Measurements from ENCODE around the gene MACO1. TPM values are rescaled to one million over a fixed set of nuclear protein-coding genes. Genes with fewer than 3 reads are reported as not detected.

MACO1 gene
- total and polyA plus RNA-seq, 2 of the 13 experiments (the other 11 are each of a cell fraction or from before 2014, with no cell fraction given): 9.7 to 17.0 TPM

DNA sequence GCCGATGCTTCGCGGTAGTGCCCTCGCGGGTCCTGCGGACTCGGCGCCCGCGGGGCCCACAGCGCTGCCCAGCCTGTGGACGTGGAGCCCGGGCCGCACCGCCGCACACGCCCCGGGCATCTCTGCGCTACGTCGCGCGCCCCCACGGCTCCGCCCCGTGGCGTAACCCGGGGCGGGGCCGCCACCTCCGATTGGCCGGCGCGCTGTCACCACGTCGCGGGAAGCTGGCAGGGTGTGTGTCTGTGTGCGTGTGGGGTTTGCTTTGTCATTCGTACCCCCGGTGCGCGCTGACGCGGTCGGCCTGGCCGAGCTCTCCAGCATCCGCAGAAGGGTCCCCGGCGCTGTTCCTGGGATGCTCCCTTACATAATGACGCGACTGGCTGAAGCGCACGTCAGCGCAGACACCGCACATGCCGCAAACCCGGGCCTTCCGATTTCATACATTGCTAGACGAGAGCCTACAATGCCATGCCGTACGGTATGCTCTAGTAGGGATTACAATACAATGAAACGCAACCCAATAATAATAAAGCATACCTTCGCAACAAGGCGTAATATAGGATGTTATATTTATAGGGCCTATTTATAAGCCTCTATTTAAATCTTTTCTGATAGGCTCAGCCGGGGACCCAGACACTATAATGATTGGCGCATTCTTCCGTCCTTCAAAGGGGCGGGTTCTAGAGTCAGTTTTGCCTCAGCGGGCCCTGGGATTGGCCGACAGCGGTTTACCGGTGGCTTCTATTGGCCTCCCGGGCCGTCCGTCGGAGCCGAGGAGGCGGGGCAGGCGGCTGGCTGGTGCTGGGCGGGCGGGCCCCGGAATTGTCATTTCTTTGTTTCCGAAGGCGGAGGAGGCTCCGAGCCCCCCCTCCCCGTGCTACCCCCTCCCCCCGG, at the start of gene MACO1 (continued):
- peak; percentile 86 for TF ChIP-seq POLR2G (IDR thresholded peaks at IDR 0.05; ENCODE audit: low read depth, low read length)
- TF ChIP-seq ZNF749 (CRISPR knock-in tag; IDR thresholded peaks at IDR 0.05; ENCODE audit: borderline replicate concordance): peak; percentile 58; the same call in 1 of the 2 replicates
- TF ChIP-seq, protein P1, sequence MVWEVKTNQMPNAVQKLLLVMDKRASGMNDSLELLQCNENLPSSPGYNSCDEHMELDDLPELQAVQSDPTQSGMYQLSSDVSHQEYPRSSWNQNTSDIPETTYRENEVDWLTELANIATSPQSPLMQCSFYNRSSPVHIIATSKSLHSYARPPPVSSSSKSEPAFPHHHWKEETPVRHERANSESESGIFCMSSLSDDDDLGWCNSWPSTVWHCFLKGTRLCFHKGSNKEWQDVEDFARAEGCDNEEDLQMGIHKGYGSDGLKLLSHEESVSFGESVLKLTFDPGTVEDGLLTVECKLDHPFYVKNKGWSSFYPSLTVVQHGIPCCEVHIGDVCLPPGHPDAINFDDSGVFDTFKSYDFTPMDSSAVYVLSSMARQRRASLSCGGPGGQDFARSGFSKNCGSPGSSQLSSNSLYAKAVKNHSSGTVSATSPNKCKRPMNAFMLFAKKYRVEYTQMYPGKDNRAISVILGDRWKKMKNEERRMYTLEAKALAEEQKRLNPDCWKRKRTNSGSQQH (CRISPR knock-in tag; IDR thresholded peaks at IDR 0.05; ENCODE audit: low read depth): peak; percentile 77; the same call in 1 of the 2 replicates
- peak; percentile 100 for TF ChIP-seq PHF21A (CRISPR knock-in tag; IDR thresholded peaks at IDR 0.05)
- no peak for TF ChIP-seq ZNF652 (CRISPR knock-in tag; IDR thresholded peaks at IDR 0.05; ENCODE audit: borderline replicate concordance, low read depth)
- TF ChIP-seq, protein P2, sequence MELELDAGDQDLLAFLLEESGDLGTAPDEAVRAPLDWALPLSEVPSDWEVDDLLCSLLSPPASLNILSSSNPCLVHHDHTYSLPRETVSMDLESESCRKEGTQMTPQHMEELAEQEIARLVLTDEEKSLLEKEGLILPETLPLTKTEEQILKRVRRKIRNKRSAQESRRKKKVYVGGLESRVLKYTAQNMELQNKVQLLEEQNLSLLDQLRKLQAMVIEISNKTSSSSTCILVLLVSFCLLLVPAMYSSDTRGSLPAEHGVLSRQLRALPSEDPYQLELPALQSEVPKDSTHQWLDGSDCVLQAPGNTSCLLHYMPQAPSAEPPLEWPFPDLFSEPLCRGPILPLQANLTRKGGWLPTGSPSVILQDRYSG (CRISPR knock-in tag; IDR thresholded peaks at IDR 0.05): peak; percentile 78; the same call in 1 of the 2 replicates
- TF ChIP-seq HIVEP1 (CRISPR knock-in tag; IDR thresholded peaks at IDR 0.05): peak; percentile 58
- TF ChIP-seq NFKB2 (CRISPR knock-in tag; IDR thresholded peaks at IDR 0.05; ENCODE audit: borderline replicate concordance): 0 out of 2 replicates have a peak, but pooled peaks have one; percentile 33
- TF ChIP-seq FOXO1 (CRISPR knock-in tag; IDR thresholded peaks at IDR 0.05): no peak
- TF ChIP-seq SKI (IDR thresholded peaks at IDR 0.05; ENCODE audit: partially characterized antibody): peak; percentile 37
- TF ChIP-seq, protein P3, sequence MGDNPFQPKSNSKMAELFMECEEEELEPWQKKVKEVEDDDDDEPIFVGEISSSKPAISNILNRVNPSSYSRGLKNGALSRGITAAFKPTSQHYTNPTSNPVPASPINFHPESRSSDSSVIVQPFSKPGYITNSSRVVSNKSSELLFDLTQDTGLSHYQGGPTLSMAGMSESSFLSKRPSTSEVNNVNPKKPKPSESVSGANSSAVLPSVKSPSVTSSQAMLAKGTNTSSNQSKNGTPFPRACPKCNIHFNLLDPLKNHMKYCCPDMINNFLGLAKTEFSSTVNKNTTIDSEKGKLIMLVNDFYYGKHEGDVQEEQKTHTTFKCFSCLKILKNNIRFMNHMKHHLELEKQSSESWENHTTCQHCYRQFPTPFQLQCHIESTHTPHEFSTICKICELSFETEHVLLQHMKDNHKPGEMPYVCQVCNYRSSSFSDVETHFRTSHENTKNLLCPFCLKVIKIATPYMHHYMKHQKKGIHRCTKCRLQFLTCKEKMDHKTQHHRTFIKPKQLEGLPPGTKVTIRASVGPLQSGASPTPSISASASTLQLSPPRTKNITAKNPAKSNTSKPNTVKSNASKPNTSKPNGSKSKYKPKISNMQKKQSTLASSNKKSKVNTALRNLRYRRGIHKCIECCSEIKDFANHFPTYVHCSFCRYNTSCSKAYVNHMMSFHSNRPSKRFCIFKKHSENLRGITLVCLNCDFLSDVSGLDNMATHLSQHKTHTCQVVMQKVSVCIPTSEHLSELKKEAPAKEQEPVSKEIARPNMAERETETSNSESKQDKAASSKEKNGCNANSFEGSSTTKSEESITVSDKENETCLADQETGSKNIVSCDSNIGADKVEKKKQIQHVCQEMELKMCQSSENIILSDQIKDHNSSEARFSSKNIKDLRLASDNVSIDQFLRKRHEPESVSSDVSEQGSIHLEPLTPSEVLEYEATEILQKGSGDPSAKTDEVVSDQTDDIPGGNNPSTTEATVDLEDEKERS (CRISPR knock-in tag; IDR thresholded peaks at IDR 0.05): 0 out of 2 replicates have a peak, but pooled peaks have one; percentile 21
- TF ChIP-seq, protein P4, sequence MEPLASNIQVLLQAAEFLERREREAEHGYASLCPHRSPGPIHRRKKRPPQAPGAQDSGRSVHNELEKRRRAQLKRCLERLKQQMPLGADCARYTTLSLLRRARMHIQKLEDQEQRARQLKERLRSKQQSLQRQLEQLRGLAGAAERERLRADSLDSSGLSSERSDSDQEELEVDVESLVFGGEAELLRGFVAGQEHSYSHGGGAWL (CRISPR knock-in tag; IDR thresholded peaks at IDR 0.05): peak; percentile 81
- TF ChIP-seq YEATS4 (CRISPR knock-in tag; IDR thresholded peaks at IDR 0.05; ENCODE audit: borderline replicate concordance): peak; percentile 83
- TF ChIP-seq, protein P5, sequence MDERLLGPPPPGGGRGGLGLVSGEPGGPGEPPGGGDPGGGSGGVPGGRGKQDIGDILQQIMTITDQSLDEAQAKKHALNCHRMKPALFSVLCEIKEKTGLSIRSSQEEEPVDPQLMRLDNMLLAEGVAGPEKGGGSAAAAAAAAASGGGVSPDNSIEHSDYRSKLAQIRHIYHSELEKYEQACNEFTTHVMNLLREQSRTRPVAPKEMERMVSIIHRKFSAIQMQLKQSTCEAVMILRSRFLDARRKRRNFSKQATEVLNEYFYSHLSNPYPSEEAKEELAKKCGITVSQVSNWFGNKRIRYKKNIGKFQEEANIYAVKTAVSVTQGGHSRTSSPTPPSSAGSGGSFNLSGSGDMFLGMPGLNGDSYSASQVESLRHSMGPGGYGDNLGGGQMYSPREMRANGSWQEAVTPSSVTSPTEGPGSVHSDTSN (CRISPR knock-in tag; IDR thresholded peaks at IDR 0.05): peak; percentile 92
- TF ChIP-seq DMAP1 (CRISPR knock-in tag; IDR thresholded peaks at IDR 0.05): peak; percentile 69
- TF ChIP-seq KDM5A (IDR thresholded peaks at IDR 0.05; ENCODE audit: borderline replicate concordance, low read length): peak; percentile 80; the same call in 1 of the 2 replicates
- no peak for TF ChIP-seq KLF11 (CRISPR knock-in tag; IDR thresholded peaks at IDR 0.05)
- TF ChIP-seq TAF1 (CRISPR knock-in tag; IDR thresholded peaks at IDR 0.05): peak; percentile 83
- TF ChIP-seq, protein P6, sequence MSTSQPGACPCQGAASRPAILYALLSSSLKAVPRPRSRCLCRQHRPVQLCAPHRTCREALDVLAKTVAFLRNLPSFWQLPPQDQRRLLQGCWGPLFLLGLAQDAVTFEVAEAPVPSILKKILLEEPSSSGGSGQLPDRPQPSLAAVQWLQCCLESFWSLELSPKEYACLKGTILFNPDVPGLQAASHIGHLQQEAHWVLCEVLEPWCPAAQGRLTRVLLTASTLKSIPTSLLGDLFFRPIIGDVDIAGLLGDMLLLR (CRISPR knock-in tag; IDR thresholded peaks at IDR 0.05): peak; percentile 65; the same call in 1 of the 2 replicates
- TF ChIP-seq, protein P7, sequence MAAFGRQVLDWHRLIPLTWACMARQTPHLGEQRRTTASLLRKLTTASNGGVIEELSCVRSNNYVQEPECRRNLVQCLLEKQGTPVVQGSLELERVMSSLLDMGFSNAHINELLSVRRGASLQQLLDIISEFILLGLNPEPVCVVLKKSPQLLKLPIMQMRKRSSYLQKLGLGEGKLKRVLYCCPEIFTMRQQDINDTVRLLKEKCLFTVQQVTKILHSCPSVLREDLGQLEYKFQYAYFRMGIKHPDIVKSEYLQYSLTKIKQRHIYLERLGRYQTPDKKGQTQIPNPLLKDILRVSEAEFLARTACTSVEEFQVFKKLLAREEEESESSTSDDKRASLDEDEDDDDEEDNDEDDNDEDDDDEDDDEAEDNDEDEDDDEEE (CRISPR knock-in tag; IDR thresholded peaks at IDR 0.05): peak; percentile 76; the same call in 1 of the 2 replicates

Data from HepG2 (cell line).